Measurements from ENCODE around the gene PRR9.
A peak's percentile ranks its signal among the peaks of the same experiment; 100 is the strongest.
"Not testable (repeated sequence)": the region's sequence is repeated elsewhere in the genome, so short reads cannot be mapped to it uniquely, and the experiment has no call there.

Gene PRR9

GRCh38 chr1:153212201-153212600 is 5.2 kb upstream of the PRR9 start:
- no peak for DNase-seq (ENCODE audit: low read depth in 2 of 2)
- no peak for TF ChIP-seq CTCF (IDR thresholded peaks at IDR 0.05; ENCODE audit: low read depth, low read length)
- no peak overlapping the region for H3K4me3 ChIP-seq (replicated peaks in 1 of 2; ENCODE audit: low read depth in 2 of 2, low read length in 2 of 2)

- H3K4me3 ChIP-seq (replicated peaks in 1 of 2; ENCODE audit: low read depth in 2 of 2, low read length in 2 of 2): no peak overlapping the region
- DNase-seq (ENCODE audit: low read depth in 2 of 2): no peak
- no peak for TF ChIP-seq CTCF (IDR thresholded peaks at IDR 0.05; ENCODE audit: low read depth, low read length)
These were observed 3.9 kb upstream of the PRR9 start for GRCh38 chr1:153213519-153213918.

GRCh38 chr1:153217744-153218416 is 496 bp downstream of the PRR9 start:
- no peak for DNase-seq (ENCODE audit: low read depth in 2 of 2)
- no peak for TF ChIP-seq CTCF (IDR thresholded peaks at IDR 0.05; ENCODE audit: low read depth, low read length)
- no peak overlapping the region for H3K4me3 ChIP-seq (replicated peaks in 1 of 2; ENCODE audit: low read depth in 2 of 2, low read length in 2 of 2)

GRCh38 chr1:153220606-153221303 is 3.4 kb downstream of the PRR9 start:
- no peak overlapping the region for H3K4me3 ChIP-seq (replicated peaks in 1 of 2; ENCODE audit: low read depth in 2 of 2, low read length in 2 of 2)
- DNase-seq (ENCODE audit: low read depth in 2 of 2): no peak
- no peak for TF ChIP-seq CTCF (IDR thresholded peaks at IDR 0.05; ENCODE audit: low read depth, low read length)

- not testable (repeated sequence) for H3K4me3 ChIP-seq (replicated peaks in 1 of 2; ENCODE audit: low read depth in 2 of 2, low read length in 2 of 2)
- peak; percentile 66 for TF ChIP-seq CTCF (IDR thresholded peaks at IDR 0.05; ENCODE audit: low read depth, low read length)
- DNase-seq (ENCODE audit: low read depth in 2 of 2): peak; percentile 57 to 61
These were observed 5.9 kb downstream of the PRR9 start for GRCh38 chr1:153223040-153223891.

- no peak for TF ChIP-seq CTCF (IDR thresholded peaks at IDR 0.05; ENCODE audit: low read depth, low read length)
- no peak for DNase-seq (ENCODE audit: low read depth in 2 of 2)
- no peak overlapping the region for H3K4me3 ChIP-seq (replicated peaks in 1 of 2; ENCODE audit: low read depth in 2 of 2, low read length in 2 of 2)
These were observed 10.4 kb downstream of the PRR9 start for GRCh38 chr1:153227810-153228209.

Measured in cardiac fibroblast (primary cell).